OCI-LY3 (cell line): ENCODE results near the gene WTAP.

ENCODE experiments used
- CTCF ChIP-seq: fragments of 200-600, 300-600 bp; sonication (generic); IDR thresholded peaks from 2 replicates; pipeline ENCODE4 v1.5.1; 2014; ENCODE audit warnings: antibody characterized with exemption, low read length, low read depth
- EZH2phosphoT487 ChIP-seq: fragments of 200-600 bp; shearing (Covaris generic); IDR thresholded peaks from 2 replicates; pipeline ENCODE4 v1.6.1; 2018; ENCODE audit warnings: antibody characterized with exemption, mixed run types, low read depth

- no peak for TF ChIP-seq CTCF
- no peak for TF ChIP-seq EZH2phosphoT487
Measured at GRCh38 chr6:159692303-159693127, 34.8 kb upstream of the WTAP start.
